Measurements from ENCODE around the gene DDA1. TPM values are rescaled to one million over a fixed set of nuclear protein-coding genes. Genes with fewer than 3 reads are reported as not detected.

The DDA1 gene
- total RNA-seq, 4 donors from 2014 or later = 15.2 to 37.2 (median 23.9) TPM

- no peak for TF ChIP-seq CTCF (IDR thresholded peaks at IDR 0.05)
- TF ChIP-seq POLR2A (IDR thresholded peaks at IDR 0.05) = no peak
- H3K36me3 ChIP-seq = no peaks in the 10 kb centered on the region
- no peaks in the 10 kb centered on the region for H3K9me3 ChIP-seq
- no peak overlapping the region for H3K4me3 ChIP-seq
- H3K4me1 ChIP-seq = peaks cover 0 to 6% (median 0%) of the 10 kb centered on the region in 4 donors
- no peaks in the 10 kb centered on the region for H3K27me3 ChIP-seq
- no peak for DNase-seq
- peak overlapping the region; percentile 12 to 52 (median 30) for H3K27ac ChIP-seq
Measured at GRCh38 chr19:17347361-17347760, 38.0 kb downstream of the DDA1 start.

GRCh38 chr19:17347877-17348276, 38.5 kb downstream of the DDA1 start:
- no peak for TF ChIP-seq CTCF (IDR thresholded peaks at IDR 0.05)
- no peak for TF ChIP-seq POLR2A (IDR thresholded peaks at IDR 0.05)
- DNase-seq = no peak
- H3K4me1 ChIP-seq = peaks cover 0 to 6% (median 0%) of the 10 kb centered on the region in 4 donors
- no peaks in the 10 kb centered on the region for H3K36me3 ChIP-seq
- no peaks in the 10 kb centered on the region for H3K27me3 ChIP-seq
- no peak overlapping the region for H3K4me3 ChIP-seq
- no peaks in the 10 kb centered on the region for H3K9me3 ChIP-seq
- H3K27ac ChIP-seq = peak overlapping the region in 2 of 4 donors; percentile 12 to 22

GRCh38 chr19:17348700-17349099, 39.3 kb downstream of the DDA1 start:
- Histone ChIP-seq H3K36me3 (no peaks in the 10 kb centered on the region), H3K27me3 (no peaks in the 10 kb centered on the region), H3K4me1 (peaks cover 0 to 6% (median 0%) of the 10 kb centered on the region in 4 donors), H3K9me3 (no peaks in the 10 kb centered on the region), H3K4me3 (no peak overlapping the region), H3K27ac (peak overlapping the region in 1 of 4 donors; percentile 42)
- no peak for DNase-seq
- TF ChIP-seq POLR2A (IDR thresholded peaks at IDR 0.05) = no peak
- no peak for TF ChIP-seq CTCF (IDR thresholded peaks at IDR 0.05)

GRCh38 chr19:17351815-17352435, 42.6 kb downstream of the DDA1 start:
- no peaks in the 10 kb centered on the region for H3K9me3 ChIP-seq
- no peak overlapping the region for H3K4me3 ChIP-seq
- H3K36me3 ChIP-seq = no peaks in the 10 kb centered on the region
- no peaks in the 10 kb centered on the region for H3K4me1 ChIP-seq
- no peaks in the 10 kb centered on the region for H3K27me3 ChIP-seq
- TF ChIP-seq CTCF (IDR thresholded peaks at IDR 0.05) (no peak), POLR2A (IDR thresholded peaks at IDR 0.05) (no peak)
- H3K27ac ChIP-seq = no peak overlapping the region
- DNase-seq = no peak

DNA sequence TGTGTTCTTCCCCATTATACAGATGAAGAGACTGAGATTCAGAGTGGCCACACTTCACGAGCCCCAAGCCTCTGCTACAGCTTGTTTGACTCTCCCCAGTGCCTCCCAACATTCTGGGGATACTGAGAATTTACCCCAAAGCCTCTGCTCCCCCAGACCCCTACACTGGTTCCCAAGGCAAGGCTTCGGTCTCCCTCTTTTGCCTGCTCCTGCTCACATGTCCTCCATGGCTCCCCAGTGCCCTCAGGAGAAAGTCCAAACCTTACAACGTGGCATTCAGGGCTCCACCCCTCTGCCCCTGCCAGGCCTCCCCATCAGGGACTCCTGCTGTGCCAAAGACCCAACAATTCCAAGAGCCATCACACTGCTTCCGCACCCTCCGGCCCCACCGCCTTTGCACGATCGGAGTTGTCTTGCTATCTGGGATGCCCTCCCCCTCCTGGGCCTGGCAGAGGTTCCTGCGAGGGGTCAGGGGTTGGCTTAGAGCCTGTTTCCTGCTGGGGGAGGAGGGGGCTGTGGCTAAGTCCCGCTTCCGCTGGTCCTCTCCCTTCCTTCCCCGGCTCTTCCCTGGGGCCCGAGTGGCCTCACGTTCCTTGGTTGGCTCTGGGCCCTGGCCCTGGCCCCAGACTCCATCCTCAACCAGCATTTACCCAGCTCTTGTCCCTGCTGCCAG, 43.4 kb downstream of the DDA1 start:
- no peak for TF ChIP-seq POLR2A (IDR thresholded peaks at IDR 0.05)
- TF ChIP-seq CTCF (IDR thresholded peaks at IDR 0.05) = no peak
- Histone ChIP-seq H3K36me3 (no peaks in the 10 kb centered on the region), H3K27ac (peak overlapping the region in 1 of 4 donors; percentile 25), H3K9me3 (no peaks in the 10 kb centered on the region), H3K4me3 (no peak overlapping the region), H3K27me3 (no peaks in the 10 kb centered on the region), H3K4me1 (no peaks in the 10 kb centered on the region)
- DNase-seq = no peak
